HG02642 (cell line): ENCODE measurements around the gene DPPA3.
"Not testable (repeated sequence)": the region's sequence is repeated elsewhere in the genome, so short reads cannot be mapped to it uniquely, and the experiment has no call there.

Experiments used
- ATAC-seq: cut with Tn5 transposase; IDR thresholded peaks from one replicate; pipeline ENCODE4 v1.9.1; 2021; ENCODE audit warnings: mild to moderate bottlenecking; ENCODE audit not compliant: unreplicated experiment, poor library complexity

The DPPA3 gene

GRCh38 chr12:7711133-7711532 lies at the start of gene DPPA3:
TSS of gene DPPA3 (plus strand) at chr12:7711433. CDS start at chr12:7711571, 138 bp downstream.
- no peak for ATAC-seq

DNA sequence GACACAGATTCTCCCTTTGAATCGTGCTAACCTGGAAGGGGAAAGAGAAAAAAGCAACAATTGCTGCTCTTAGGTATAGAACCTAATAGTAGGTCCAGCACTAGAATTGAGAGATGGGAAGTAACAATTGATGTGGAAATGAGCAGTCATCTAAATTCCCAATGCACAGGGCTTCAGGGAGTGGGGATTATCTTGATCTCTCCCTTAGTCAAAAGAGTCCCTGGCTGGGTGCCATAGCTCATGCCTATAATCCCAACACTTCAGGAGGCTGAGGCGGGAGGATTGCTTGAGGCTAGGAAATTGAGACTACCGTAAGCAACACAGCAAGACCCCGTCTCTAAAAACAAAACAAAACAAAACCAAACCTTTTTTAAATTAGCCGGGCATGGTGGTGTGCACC lies 49.5 kb upstream of the DPPA3 start:
- ATAC-seq: no peak

- no peak for ATAC-seq
Measured at GRCh38 chr12:7666595-7666994, 44.6 kb upstream of the DPPA3 start.

DNA sequence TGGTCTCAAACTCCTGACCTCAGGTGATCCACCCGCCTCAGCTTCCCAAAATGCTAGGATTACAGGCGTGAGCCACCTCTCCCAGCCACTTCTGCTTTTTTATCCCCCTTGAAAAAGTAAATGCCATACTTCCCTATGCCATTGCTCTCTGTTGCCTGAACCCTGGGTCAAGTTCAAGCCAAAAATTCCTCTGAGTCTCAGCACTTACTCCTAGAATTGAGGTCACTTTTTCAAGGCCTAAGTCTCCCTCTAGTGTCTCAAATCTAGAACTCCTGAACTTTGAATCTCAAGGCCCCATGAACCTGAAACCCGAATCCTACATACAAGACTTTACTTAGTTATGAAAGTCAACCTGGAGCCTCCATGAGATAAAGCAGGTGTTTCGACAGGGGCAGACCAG lies 44.1 kb upstream of the DPPA3 start:
- no peak for ATAC-seq

- ATAC-seq: no peak
Measured at GRCh38 chr12:7668171-7668570, 43.1 kb upstream of the DPPA3 start.

DNA sequence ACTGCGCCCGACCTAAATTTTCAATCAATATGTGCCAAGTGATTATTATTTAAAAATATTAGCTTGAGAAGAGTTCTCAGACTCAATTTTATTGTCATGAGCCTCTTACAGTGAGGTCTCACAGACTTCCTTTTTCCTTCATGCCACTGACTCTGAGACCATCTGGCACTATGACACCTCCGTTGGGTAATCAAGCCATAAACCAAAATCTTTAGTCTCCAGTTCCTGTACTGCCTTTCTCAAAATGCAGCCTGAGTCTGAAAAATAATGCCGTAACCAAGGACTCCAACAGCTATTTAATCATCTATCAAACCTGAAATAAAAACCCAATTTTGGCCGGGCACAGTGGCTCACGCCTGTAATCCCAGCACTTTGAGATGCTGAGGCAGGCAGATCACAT lies 35.8 kb upstream of the DPPA3 start:
- not testable (repeated sequence) for ATAC-seq

DNA sequence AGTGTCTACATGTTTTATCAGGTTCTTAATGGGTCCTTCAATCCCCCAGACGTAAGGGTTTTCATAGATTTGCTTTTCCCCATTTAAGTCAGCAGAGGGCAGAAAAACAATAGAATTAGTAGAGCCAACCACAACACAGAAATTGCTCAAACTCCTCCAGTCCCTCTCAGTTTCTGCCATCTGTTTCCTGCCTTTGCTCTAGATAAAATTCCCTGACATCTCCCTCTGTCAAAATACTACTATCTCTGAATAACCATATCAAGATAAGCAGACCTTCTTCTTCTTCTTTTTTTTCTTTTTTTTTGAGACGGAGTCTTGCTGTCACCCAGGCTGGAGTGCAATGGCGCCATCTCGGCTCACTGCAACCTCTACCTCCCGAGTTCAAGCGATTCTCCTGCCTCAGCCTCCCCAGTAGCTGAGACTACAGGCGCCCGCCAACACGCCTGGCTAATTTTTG lies 33.8 kb upstream of the DPPA3 start:
- not testable (repeated sequence) for ATAC-seq

- ATAC-seq: no peak
Measured at GRCh38 chr12:7678744-7679143, 32.5 kb upstream of the DPPA3 start.

GRCh38 chr12:7679251-7680045 lies 31.8 kb upstream of the DPPA3 start:
- ATAC-seq: no peak

- no peak for ATAC-seq
Measured at GRCh38 chr12:7681535-7681934, 29.7 kb upstream of the DPPA3 start.

DNA sequence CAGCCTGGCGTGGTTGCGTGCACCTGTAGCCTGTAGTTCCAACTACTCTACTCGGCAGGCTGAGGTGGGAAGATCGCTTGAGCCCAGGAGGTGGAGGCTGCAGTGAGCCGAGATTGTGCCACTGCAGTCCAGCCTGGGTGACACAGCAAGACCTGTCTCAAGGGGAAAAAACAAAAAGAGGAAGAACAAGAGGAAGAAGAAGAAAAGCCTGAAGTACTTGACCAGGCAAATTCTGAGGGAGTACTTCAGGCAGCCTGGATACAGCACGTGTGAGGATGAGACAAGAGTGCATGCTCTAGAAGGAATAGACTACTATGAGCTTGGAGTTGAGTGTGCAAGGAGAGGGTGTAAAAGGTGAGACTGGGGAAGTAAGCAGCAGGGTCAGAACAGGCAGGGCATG lies 17.4 kb upstream of the DPPA3 start:
- ATAC-seq: no peak

DNA sequence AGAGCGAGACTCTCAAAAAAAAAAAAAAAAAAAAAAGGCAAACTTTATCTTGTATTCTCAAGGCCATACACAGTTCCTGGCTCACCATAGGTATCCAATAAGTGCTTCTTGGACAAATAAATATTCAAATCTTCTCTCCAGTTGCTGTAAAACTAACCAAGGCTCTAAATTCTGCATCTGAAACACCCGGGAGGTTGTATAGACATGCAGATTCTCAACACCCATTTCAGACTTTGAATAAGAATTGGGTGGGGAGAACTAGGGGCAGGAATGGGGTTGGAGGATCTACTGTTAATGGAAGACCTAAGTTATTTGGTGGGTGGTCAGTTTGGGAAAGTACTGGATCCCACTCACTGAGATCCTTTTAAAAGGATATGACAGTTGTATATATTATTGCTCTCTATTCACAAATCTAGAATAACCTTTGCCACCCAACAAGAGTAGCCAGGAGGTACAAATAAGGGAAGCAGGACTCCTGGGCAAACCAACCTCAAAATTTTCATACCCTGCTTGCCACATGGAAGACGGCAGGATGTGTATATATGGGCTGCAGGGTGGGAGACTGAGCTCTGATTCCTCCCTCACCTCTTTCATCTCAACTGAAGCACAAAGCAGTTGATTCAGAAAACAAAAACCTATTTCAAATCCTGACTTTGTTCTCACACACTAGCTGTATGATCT lies 16.5 kb upstream of the DPPA3 start:
- no peak for ATAC-seq

DNA sequence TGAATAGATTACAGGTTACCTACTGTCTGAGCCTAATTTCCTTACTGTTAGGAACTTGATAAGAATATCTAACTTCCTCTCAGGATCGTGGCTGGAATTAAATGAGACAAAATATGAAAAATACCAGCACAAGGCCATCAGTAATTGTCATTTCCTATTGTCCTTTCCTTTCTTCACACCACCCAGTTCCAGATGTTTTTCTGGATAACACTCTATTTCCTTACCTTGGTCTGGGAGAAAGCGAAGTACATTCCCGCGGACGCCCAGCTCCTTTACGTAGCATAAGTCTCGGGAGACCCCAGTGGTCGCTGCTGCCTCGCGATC lies 16.0 kb upstream of the DPPA3 start:
- ATAC-seq: no peak

GRCh38 chr12:7695566-7696197 lies 15.6 kb upstream of the DPPA3 start, which contains the start of gene GDF3:
TSS of gene GDF3 (minus strand) at chr12:7695775. CDS start at chr12:7695728, 47 bp downstream.
- ATAC-seq: no peak

DNA sequence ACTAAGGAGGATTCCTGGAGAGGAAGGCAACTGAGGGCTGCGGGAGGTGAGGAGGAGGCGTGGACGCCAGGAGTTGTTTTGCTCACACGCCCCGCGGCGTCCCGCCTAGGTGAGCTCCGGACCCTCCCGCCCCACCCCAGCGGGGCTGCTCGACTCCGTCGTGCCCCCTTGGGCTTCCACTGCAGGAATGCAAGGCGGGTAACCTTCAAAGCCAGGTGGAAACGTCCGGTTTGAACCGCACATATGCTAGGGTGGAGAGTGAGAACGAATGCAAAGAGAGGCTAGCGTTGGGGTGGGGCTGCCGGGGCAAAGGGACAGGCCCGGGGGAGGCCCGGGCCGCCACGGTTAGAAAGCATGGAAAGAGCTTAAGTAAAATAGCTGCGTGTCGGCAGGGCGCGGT lies 5.4 kb upstream of the DPPA3 start:
- no peak for ATAC-seq

DNA sequence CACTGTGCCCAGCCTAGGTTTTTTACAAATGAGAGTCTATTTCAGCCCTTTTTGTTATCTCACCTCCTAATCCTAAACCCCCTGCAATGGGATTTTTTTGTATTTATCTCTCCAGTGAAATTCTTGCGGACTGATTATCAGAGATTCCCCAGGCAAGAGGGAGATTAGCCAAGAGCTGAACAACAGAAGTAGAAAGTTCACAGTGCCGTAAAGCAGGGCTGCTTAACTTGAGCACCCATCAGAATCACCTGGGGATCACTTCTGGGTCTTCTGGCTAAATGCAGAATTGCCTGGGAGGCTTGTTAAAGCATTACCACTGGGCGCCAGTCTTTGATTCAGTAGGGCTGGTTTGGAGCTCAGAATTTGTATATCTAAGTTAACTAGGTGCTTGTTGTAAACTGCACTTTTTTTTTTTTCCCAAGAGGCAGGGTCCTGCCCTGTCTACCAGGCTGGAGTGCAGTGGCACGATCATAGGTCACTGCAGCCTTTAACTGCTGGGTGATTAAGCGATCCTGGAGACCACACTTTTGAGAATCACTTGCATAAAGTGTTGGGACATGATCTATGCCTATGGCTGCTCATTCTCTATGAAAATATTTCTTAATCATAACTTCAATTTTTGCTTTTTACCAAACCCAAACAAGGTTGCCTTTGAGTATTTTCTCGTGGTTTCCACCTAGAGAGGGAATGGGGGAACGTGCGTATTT lies 1.1 kb upstream of the DPPA3 start:
- ATAC-seq: no peak

- no peak for ATAC-seq
Measured at GRCh38 chr12:7712841-7713442, 1.7 kb downstream of the DPPA3 start.

- no peak for ATAC-seq
Measured at GRCh38 chr12:7716381-7716780, 5.1 kb downstream of the DPPA3 start.

DNA sequence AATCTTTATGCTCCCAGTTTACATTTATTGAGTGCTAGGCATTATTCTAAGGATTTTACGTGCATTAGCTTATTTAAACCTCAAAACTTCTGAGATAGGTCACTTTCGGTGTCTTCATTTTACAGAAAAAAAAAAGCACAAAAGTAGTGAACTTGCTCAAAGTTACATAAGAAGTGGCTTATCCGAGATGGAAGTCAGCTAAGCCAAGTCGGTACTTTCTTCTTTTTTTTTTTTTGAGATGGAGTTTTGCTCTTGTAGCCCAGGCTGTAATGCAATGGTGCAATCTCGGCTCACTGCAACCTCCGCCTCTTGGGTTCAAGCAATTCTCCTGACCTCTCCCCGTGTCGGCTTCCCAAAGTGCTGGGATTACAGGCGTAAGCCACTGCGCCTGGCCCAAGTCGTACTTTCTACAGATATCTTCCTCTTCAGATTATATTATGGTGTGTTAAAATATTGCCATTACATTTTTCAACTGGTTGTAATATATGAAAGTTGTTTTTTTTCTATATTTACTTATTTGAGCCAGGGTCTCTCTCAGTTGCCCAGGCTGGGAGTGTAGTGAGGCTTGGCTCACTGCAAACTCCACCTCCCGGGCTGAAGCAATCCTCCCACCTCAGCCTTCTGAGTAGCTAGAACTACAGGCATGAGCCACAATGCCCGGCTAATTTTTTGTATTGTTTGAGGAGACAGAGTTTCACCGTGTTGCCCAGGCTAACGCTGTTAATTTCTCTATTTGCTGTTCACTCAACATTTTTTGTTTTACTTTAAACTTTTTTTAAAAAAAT lies 8.9 kb downstream of the DPPA3 start:
- ATAC-seq: no peak

DNA sequence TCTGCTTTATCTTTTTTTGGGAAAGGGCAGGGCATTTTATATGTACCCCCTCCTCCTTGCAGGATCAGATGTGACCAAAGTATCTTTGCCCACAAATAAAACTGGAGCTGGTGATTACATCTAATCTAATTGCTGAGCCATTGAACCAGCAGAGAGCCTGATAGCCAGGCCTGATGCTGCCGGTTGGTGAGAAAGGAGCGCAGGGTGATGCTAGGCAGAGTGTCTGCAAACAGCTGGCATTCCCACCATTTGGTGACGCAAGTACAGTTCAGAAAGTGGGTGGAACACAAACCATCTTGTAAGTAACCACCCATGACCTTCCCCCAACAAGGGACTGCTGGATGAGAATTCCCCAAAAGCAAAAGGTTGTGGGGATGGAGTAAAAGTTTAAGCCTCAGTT lies 12.7 kb downstream of the DPPA3 start:
- no peak for ATAC-seq
